Measurements from ENCODE around the gene NPAS3. TPM values are rescaled to one million over a fixed set of nuclear protein-coding genes. Genes with fewer than 3 reads are reported as not detected.

The NPAS3 gene
- polyA plus RNA-seq, 2 of the 4 experiments (the other 2 are of a cell fraction): not detected

- H3K4me1 ChIP-seq: no peaks in the 10 kb centered on the region
- no peak for FAIRE-seq
- no peak for DNase-seq (ENCODE audit: low read depth in 1 of 2, low spot score in 1 of 2)
- no peaks in the 10 kb centered on the region for H3K9me3 ChIP-seq
- no peak for ATAC-seq
- POLR2A ChIA-PET: no interaction called here
- no peak overlapping the region for H3K4me3 ChIP-seq
- CTCF ChIA-PET: no interaction called here
- TF ChIP-seq MAFK (IDR thresholded peaks at IDR 0.05; ENCODE audit: partially characterized antibody): peak; percentile 48
- no peak for TF ChIP-seq EHMT2 (IDR thresholded peaks at IDR 0.05; ENCODE audit: low read depth)
- no peak for TF ChIP-seq USF2 (IDR thresholded peaks at IDR 0.05)
- no peak for TF ChIP-seq HMGXB4 (CRISPR knock-in tag; IDR thresholded peaks at IDR 0.05; ENCODE audit: borderline replicate concordance)
- TF ChIP-seq RCOR1 (IDR thresholded peaks at IDR 0.05; ENCODE audit: low read depth, low read length): no peak
- TF ChIP-seq POLR2AphosphoS2 (conservative IDR thresholded peaks at IDR 0.05; ENCODE audit: low read length): no peak
- no peak for TF ChIP-seq SMC3 (IDR thresholded peaks at IDR 0.05)
- no peak for TF ChIP-seq CHD4 (IDR thresholded peaks at IDR 0.05; ENCODE audit: borderline replicate concordance)
- no peak for TF ChIP-seq HOXB13 (CRISPR knock-in tag; IDR thresholded peaks at IDR 0.05; ENCODE audit: low read depth)
- 37% methylated on average over 8 of the region's 8 CpGs for WGBS (ENCODE audit: missing lambda C conversion rate)
- H3K27ac ChIP-seq: no peak overlapping the region
- H3K4me2 ChIP-seq: no peak overlapping the region
Observed at GRCh38 chr14:33110737-33111443, 172.2 kb downstream of the NPAS3 start.

- TF ChIP-seq HOXA7 (CRISPR knock-in tag; IDR thresholded peaks at IDR 0.05): no peak
- no peak for TF ChIP-seq EP300 (IDR thresholded peaks at IDR 0.05)
- TF ChIP-seq FOXS1 (CRISPR knock-in tag; IDR thresholded peaks at IDR 0.05): no peak
- TF ChIP-seq USF2 (IDR thresholded peaks at IDR 0.05): no peak
- TF ChIP-seq MAX (IDR thresholded peaks at IDR 0.05): no peak
- TF ChIP-seq RAD21 (conservative IDR thresholded peaks at IDR 0.05 in 1 of 2, IDR thresholded peaks at IDR 0.05 in 1 of 2): no peak
- TF ChIP-seq RARB (CRISPR knock-in tag; IDR thresholded peaks at IDR 0.05): no peak
- TF ChIP-seq CTCF (IDR thresholded peaks at IDR 0.05): no peak
- TF ChIP-seq JUNB (IDR thresholded peaks at IDR 0.05): no peak
- TF ChIP-seq PHF8 (IDR thresholded peaks at IDR 0.05; ENCODE audit: borderline replicate concordance, low read depth): no peak
- TF ChIP-seq RNF2 (IDR thresholded peaks at IDR 0.05; ENCODE audit: borderline replicate concordance, low read depth): no peak
- TF ChIP-seq EHF (CRISPR knock-in tag; IDR thresholded peaks at IDR 0.05): no peak
- no peak for TF ChIP-seq FOSB (CRISPR knock-in tag; IDR thresholded peaks at IDR 0.05)
- no peak for TF ChIP-seq SMC3 (IDR thresholded peaks at IDR 0.05)
- no peak for TF ChIP-seq REST (IDR thresholded peaks at IDR 0.05)
- TF ChIP-seq CBX2 (IDR thresholded peaks at IDR 0.05; ENCODE audit: borderline replicate concordance, low read depth): no peak
- TF ChIP-seq HEYL (CRISPR knock-in tag; IDR thresholded peaks at IDR 0.05): no peak
- Histone ChIP-seq H3K4me3 (no peak overlapping the region), H3K4me1 (no peaks in the 10 kb centered on the region), H3K9me3 (no peaks in the 10 kb centered on the region), H3K27ac (no peak overlapping the region), H3K4me2 (no peak overlapping the region)
- ATAC-seq (no peak), DNase-seq (ENCODE audit: low read depth in 1 of 2, low spot score in 1 of 2) (no peak), FAIRE-seq (no peak)
- ChIA-PET CTCF (interaction anchor here (0.5 kb wide), 1 partner anchor 603 kb away, joined by 3 read pairs; no protein-coding TSS in a partner anchor), POLR2A (no interaction called here)
- WGBS (ENCODE audit: missing lambda C conversion rate): 12% methylated on average over 3 of the region's 3 CpGs
Observed at GRCh38 chr14:33114331-33114730, 175.7 kb downstream of the NPAS3 start.

All from A549 (cell line).